ENCODE data around the gene KLF12.

The KLF12 gene

DNA sequence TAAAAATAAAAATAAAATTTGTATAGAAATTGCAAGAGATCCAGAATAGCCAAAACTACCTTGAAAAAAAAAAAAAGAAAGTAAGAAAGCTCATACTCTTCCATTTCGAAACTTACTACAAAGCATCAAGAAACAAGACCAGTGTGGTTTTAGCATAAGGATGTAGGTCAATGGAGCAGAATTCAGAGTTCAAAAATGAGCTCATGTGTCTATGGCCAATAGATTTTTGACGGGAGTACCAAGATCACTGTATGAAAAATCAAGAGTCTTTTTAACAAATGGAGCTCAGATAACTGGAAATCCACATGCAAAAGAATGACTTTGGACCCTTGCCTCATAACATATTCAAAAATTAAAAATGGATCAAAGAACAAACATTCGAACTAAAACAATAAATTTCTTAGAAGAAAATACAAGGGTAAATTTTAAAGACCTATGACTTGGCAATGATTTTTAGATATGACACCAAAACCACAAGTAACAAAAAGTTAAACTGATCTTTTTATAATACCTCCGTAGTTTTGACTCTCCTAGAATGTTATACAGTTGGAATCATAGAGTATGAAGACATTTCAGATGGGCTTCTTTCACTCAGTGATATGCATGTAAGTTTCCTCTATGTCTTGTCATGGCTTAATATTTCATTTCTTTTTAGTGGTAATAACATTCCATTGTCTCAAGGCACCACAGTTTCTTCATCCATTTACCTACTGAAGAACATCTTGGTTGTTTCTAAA is 43.2 kb downstream of the KLF12 start:
- no peaks in the 10 kb centered on the region for H3K79me2 ChIP-seq (ENCODE audit: insufficient read depth, low read depth)
- H3K9ac ChIP-seq, result no peak overlapping the region
- no peak overlapping the region for H3K4me2 ChIP-seq
- no peaks in the 10 kb centered on the region for H4K20me1 ChIP-seq (ENCODE audit: insufficient read depth)
- no peak overlapping the region for H3K4me3 ChIP-seq (IDR thresholded peaks at IDR 0.05; ENCODE audit: insufficient read depth, low read depth, low read length)
- no peaks in the 10 kb centered on the region for H3K36me3 ChIP-seq (ENCODE audit: insufficient read depth)
- H2AFZ ChIP-seq (ENCODE audit: low read depth), result no peak overlapping the region
- H3K27ac ChIP-seq, result no peak overlapping the region
- no peaks in the 10 kb centered on the region for H3K27me3 ChIP-seq (ENCODE audit: insufficient read depth, low read depth)
- TF ChIP-seq, protein P1, sequence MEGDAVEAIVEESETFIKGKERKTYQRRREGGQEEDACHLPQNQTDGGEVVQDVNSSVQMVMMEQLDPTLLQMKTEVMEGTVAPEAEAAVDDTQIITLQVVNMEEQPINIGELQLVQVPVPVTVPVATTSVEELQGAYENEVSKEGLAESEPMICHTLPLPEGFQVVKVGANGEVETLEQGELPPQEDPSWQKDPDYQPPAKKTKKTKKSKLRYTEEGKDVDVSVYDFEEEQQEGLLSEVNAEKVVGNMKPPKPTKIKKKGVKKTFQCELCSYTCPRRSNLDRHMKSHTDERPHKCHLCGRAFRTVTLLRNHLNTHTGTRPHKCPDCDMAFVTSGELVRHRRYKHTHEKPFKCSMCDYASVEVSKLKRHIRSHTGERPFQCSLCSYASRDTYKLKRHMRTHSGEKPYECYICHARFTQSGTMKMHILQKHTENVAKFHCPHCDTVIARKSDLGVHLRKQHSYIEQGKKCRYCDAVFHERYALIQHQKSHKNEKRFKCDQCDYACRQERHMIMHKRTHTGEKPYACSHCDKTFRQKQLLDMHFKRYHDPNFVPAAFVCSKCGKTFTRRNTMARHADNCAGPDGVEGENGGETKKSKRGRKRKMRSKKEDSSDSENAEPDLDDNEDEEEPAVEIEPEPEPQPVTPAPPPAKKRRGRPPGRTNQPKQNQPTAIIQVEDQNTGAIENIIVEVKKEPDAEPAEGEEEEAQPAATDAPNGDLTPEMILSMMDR (conservative IDR thresholded peaks at IDR 0.05; ENCODE audit: low read depth, low read length), result no peak
- H3K4me1 ChIP-seq (ENCODE audit: low read depth, poor library complexity, severe bottlenecking), result no peaks in the 10 kb centered on the region

DNA sequence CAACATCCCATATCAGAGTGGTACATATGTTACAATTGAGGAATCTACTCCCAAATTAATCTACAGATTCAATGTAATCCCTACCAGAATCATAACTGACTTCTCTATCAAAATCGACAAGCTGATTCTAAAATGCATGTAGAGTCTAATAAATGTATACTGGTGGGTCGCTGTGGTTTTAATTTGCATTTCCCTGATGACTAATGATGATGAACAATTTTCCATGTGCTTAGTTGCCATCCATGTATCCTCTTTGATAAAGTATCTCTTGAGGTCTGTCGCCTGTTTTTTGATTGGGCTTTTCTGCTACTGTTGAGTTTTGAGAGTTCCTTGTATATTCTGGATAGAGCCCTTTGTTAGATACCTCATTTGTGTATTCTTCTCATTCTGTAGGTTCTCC is 43.8 kb downstream of the KLF12 start:
- Histone ChIP-seq H3K36me3 (ENCODE audit: insufficient read depth) (no peaks in the 10 kb centered on the region), H3K4me2 (no peak overlapping the region), H3K9ac (no peak overlapping the region), H3K79me2 (ENCODE audit: insufficient read depth, low read depth) (no peaks in the 10 kb centered on the region), H3K27ac (no peak overlapping the region), H3K4me1 (ENCODE audit: low read depth, poor library complexity, severe bottlenecking) (no peaks in the 10 kb centered on the region), H3K4me3 (IDR thresholded peaks at IDR 0.05; ENCODE audit: insufficient read depth, low read depth, low read length) (no peak overlapping the region), H2AFZ (ENCODE audit: low read depth) (no peak overlapping the region), H3K27me3 (ENCODE audit: insufficient read depth, low read depth) (no peaks in the 10 kb centered on the region), H4K20me1 (ENCODE audit: insufficient read depth) (no peaks in the 10 kb centered on the region)
- TF ChIP-seq, protein P1 (conservative IDR thresholded peaks at IDR 0.05; ENCODE audit: low read depth, low read length), result no peak

DNA sequence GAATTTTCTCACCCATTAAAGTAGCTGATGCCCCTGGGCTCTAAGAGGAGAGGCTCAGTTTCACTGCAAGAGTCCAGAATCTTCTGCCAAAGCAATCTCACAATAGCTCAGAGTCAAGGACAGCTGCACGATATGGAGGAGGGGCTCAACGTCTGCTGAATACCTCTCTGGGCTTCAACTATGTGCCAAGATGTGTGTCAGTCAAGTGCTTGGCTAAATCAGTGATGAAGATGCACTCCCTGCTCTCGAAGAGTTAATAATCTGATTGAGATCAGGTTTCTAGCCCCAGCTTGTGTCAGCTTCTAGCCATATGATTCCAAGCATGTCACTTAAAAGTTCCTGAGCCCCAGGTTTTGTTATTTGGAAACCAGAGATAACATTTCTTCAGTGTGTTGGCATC is 46.8 kb downstream of the KLF12 start:
- H3K79me2 ChIP-seq (ENCODE audit: insufficient read depth, low read depth), result no peaks in the 10 kb centered on the region
- H3K4me3 ChIP-seq (IDR thresholded peaks at IDR 0.05; ENCODE audit: insufficient read depth, low read depth, low read length), result no peak overlapping the region
- no peak overlapping the region for H3K27ac ChIP-seq
- H3K36me3 ChIP-seq (ENCODE audit: insufficient read depth), result no peaks in the 10 kb centered on the region
- no peaks in the 10 kb centered on the region for H4K20me1 ChIP-seq (ENCODE audit: insufficient read depth)
- no peak overlapping the region for H3K4me2 ChIP-seq
- TF ChIP-seq, protein P1 (conservative IDR thresholded peaks at IDR 0.05; ENCODE audit: low read depth, low read length), result no peak
- H3K27me3 ChIP-seq (ENCODE audit: insufficient read depth, low read depth), result no peaks in the 10 kb centered on the region
- H2AFZ ChIP-seq (ENCODE audit: low read depth), result no peak overlapping the region
- H3K9ac ChIP-seq, result no peak overlapping the region
- no peaks in the 10 kb centered on the region for H3K4me1 ChIP-seq (ENCODE audit: low read depth, poor library complexity, severe bottlenecking)
